Myocyte (in vitro differentiated cells): Measurements from ENCODE around the gene NPHP3. TPM values are rescaled to one million over a fixed set of nuclear protein-coding genes. Genes with fewer than 3 reads are reported as not detected.
"Not testable (repeated sequence)": the region's sequence is repeated elsewhere in the genome, so short reads cannot be mapped to it uniquely, and the experiment has no call there.

Experiments used
- DNase-seq: peaks from one replicate; pipeline ENCODE4 v3.0.0-alpha.2; 2012; ENCODE audit warnings: low read depth
- polyA plus RNA-seq: library from polyadenylated mRNA; unstranded; fragments of >200 nt; gene quantifications from one replicate; pipeline ENCODE4 v1.2.1, GENCODE V29; 2012; ENCODE audit warnings: missing spikeins
- total RNA-seq: library from RNA; depleted of rRNA; stranded (reverse); fragments of >200 nt; gene quantifications from 2 replicates; pipeline ENCODE4 v1.2.3, GENCODE V29; 2014

Gene NPHP3
- total RNA-seq: 24.3 and 28.0 TPM in 2 replicates
- 12.8 TPM for polyA plus RNA-seq

GRCh38 chr3:132722165-132723023 is at the start of gene NPHP3:
Gene NPHP3 (minus strand): TSS chr3:132722409. CDS start chr3:132722355, 54 bp downstream.
- DNase-seq: peak; percentile 96

DNA sequence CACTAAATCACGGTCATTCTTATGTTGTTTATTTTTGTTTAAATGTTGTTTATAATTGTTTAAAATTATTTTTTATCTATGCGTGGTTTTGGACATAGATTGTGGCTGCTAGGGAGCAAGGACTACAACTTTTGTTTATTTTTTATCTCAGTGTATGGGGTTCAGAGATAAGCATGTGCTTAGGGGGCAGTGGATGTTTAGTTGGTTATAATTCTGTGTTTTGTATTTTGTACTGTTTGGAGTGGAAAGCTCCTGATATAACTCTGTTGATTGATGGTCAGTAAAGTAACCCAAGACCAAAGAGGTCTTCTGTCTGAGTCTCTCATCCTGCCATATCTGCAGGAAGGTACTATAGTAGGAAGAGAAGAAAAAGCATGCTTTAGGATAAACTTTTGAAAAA is 36.5 kb upstream of the NPHP3 start:
- DNase-seq: no peak

- peak; percentile 57 for DNase-seq
These were observed 34.0 kb upstream of the NPHP3 start for GRCh38 chr3:132756108-132756650.

DNA sequence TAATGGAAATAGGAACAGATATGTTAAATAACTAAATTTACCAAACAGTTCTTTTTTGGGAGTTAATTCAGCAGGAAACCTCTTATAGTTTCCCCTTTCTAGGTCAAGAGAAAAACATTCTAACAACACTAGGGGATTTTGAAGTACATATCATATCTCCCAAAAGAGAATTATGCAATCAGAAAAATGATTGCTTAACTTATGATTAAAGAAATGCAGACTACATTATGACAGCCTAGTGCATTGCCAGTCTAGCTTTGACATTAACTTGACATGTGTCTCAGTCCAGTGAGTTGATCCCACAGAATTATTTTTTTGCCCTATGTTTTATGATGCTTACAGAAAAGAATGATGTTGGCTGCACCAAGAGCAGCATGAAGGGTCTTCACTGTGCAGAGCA is 31.7 kb upstream of the NPHP3 start:
- no peak for DNase-seq

- peak; percentile 55 for DNase-seq
These were observed 27.6 kb upstream of the NPHP3 start for GRCh38 chr3:132749786-132750185.

DNA sequence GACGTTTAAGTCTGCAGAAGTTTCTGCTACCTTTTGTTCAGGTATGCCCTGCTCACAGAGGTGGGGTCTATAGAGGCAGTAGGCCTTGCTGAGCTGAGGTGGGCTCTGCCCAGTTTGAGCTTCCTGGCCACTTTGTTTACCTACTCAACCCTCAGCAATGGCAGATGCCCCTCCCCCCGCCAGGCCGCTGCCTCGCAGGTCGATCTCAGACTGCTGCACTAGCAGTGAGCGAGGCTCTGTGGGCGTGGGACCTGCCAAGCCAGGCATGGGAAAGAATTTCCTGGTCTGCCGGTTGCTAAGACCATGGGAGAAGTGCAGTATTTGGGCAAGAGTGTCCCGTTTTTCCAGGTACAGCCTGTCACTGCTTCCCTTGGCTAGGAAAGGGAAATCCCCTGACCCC is 24.5 kb upstream of the NPHP3 start:
- not testable (repeated sequence) for DNase-seq

DNA sequence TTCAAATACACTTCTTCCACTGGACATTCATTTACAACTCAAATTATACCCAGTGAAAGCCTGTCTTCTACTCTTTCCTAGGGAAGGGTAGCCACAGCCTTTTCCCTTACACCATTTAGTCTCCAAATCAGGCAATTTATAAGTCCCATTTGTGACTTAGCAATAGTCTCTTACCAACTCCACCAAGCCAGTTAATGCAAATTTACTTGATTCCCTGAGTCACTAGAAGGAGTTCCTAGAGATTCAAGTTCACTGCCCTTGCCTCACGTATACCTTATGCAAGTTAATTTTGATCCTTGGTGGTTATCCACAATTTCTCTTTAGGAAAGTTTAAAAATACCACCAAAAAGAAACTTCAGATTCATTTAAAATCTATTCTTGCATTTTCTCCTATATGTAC is 16.1 kb upstream of the NPHP3 start:
- DNase-seq: no peak

DNA sequence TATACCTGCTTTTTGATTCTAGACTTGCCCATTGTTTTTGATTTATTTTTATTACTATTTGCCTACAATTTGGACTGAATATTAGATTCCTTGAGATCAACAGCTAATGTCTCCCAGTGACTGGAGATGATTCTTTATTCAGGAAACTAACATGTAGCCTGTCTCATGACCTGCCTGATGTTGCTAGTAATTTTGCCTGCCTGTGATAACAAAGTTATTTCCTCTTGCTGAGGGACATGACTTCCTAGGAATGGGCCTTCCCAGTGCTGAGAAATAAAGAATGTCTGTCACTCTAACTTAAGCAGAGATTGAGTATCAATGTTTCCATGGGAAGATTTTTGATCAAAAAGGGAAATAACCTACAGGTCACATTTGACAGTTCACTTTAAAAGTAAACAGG is 13.4 kb upstream of the NPHP3 start:
- DNase-seq: no peak

DNA sequence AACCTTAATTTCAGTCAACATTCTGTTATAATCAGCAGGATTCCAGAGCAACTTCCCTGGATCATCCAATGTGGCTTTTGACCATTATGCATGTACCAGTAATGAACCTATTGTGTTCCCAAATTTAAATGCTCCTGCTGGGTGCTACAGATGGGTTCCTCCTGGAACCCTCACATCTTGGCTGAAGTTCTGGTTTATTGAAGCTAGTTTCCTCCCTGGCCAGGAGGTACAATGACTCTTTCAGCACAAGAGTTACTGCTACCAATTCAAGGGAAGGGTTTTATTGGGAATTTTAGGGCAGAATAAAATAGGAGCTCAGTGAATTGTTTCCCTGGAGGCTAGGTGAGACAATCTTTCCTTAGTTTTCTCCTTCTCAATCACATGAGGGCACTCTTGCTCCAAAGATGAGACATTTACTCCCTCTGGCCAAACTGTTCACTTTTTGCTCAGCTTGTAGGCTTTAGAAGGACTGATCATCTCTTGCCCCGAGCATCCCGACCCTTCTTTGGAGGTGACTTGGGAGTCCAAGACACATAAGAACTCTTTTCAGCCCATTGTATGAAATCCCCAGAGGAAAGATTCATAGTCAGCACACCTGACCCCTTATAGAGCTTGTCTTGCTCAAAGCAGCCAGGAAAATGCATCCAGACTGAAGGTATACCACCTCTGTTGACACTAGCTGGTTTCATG is 8.8 kb upstream of the NPHP3 start:
- peak; percentile 84 for DNase-seq

GRCh38 chr3:132726341-132726823 is 4.2 kb upstream of the NPHP3 start:
- DNase-seq: peak; percentile 63

DNA sequence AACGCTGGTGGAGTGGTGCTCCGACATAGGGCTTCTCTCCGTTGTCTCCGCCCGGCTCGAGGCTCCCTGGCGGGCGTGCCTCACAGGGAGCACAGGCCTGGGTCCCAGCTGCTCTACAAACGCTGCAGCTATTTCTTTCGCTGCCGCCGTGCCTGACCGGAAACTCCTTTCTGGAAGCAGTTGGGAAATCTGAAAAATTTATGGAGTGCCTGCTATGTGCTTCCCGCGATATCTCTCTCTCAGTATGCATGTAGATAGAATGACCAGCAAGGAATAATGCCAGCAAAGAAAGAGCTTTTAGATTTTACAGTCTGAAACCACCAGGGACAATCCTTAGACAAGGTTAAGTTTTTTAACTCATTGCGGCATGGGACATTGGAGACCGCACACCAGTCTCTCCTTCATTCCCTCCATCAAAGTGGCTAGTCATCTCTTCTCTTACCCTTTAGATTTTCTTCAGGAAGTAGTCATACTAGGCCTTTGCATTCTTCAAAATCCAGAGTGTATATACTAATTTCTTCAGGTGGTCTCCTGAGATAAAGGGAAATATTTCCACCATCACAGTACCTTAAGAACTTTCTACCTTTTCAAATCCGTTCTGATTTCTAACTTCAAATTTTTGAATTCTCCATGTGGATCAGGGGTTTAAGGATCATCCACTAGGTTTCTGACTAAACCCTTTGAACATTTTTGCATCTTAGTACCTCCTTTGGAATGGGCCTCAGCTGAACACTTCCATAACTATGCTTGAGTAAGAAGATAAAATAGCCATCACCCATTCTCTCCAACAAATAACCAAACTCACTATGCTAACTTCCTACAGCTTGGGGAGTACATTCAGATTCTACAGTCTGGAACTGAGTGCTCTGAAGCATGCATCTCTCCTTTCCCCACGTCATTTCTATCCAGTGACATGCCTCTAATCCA is 1.1 kb upstream of the NPHP3 start:
- no peak for DNase-seq

DNA sequence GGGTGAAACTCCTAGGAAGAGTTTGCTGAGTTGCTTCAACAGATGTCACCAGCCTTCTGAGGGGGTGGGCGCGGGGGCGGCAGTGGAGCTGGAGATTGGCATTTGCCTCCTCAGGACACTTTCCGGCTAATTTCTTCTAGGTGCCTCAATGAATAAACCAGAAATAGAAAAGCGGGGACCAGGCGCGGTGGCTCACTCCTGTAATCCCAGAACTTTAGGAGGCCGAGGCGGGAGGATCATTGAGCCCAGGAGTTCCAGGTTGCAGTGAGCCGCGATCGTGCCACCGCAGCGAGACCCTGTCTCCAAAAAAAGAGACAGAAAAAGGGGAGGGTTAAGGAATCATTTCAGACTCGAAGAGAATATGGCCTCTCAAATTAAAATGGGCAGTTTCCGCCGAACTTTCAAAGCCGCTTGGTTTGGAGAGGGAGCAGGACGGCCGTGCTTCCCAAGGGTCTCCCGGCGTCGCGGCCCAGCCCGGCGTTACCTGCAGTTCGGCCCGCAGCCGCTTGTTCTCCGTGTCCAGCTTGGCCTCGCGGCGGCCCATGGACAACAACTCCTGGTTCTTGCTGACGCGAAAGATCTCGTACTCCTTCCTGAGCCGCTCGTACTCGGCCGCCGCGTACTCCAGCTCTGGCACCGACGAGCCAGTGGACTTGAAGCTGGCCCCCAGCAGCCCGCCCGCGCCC is 587 bp downstream of the NPHP3 start:
- DNase-seq: peak; percentile 64

DNA sequence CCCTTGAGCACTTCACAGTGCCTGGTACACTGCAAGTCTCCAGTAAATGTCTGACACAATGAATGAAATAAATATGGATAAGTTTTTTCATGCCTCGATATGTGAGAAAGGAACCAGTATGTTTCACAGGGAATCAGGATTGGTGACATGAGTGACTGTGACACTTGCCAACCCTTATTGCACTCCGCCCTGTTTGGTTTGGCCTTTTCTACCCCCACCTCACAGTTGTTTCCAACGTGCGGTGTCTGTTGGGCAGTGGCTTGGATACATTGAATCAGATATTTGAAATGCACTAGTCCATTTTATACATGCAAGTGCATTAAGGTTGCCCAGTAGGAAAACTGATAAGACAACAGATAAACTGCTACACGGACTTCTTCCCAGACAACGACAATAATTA is 2.0 kb downstream of the NPHP3 start:
- peak; percentile 50 for DNase-seq

DNA sequence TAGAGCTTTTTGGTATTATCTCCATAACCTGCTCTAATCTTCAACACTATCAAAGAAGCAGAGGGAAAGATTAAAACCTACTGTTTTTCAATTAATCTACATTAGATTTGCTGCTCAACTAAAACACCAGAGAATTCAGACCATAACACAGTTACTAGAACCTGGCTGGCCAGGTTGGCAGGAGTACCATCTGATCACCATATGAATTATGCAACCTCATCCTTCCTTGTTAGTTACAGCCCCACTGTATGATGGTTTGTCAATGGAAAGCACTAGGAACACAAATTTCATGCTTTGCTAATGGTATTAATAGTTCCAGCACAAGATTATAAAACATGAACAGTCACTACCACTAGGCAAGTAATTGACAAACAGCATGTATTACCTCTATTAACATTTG is 5.8 kb downstream of the NPHP3 start:
- no peak for DNase-seq

GRCh38 chr3:132713977-132714727 is 8.1 kb downstream of the NPHP3 start:
- DNase-seq: no peak

DNA sequence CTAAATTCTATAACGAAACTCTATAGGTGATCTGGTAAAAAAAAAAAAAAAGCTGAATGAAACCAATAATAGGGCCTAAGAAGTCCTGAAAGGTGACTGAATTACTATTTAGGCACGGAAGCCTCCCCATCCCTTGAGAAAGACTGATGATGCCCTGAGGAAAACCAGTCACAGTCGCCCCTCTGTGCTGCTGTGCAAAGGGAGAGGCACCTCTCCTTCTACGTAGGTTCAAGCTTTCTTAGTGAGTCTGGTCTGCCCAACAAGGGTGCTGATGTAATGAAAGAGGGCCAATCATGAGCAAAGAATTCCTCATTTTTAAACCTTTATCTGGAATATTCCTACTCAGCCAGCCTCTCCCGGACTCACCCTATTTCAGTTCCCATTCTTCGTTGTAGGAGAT is 11.9 kb downstream of the NPHP3 start:
- DNase-seq: no peak

GRCh38 chr3:132709761-132710160 is 12.4 kb downstream of the NPHP3 start:
- no peak for DNase-seq

- DNase-seq: peak; percentile 26
These were observed 18.5 kb downstream of the NPHP3 start for GRCh38 chr3:132703733-132704132.

GRCh38 chr3:132695422-132695821 is 26.8 kb downstream of the NPHP3 start:
- DNase-seq: no peak

DNA sequence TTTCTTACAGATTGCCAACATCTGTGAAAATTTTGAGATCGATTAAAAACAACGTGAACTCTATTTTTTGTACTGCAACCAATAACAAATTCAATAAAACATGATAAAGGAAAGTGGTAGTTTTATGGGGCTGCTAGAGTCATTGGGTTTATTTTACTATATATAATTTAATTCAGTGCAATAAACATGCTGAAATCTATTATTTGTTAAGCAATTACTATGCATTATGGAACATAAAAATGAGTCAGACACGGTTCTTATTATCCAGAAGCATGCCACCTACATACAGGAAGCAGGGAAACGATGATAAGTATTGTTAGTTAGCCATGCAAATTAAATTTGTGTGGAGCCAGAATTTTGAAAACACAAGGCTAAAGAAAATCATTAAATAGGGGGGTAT is 27.2 kb downstream of the NPHP3 start:
- no peak for DNase-seq
